Measurements from ENCODE around the gene KIAA1217.
"Not testable (repeated sequence)": the region's sequence is repeated elsewhere in the genome, so short reads cannot be mapped to it uniquely, and the experiment has no call there.

GRCh38 chr10:24350922-24351225, 141.9 kb downstream of the KIAA1217 start:
- TF ChIP-seq POLR2A (IDR thresholded peaks at IDR 0.05; ENCODE audit: low read length); GATA1 (IDR thresholded peaks at IDR 0.05; ENCODE audit: low read depth, low read length): not testable (repeated sequence)
